Neuronal stem cell (in vitro differentiated cells): ENCODE measurements around the gene DNAJC24.

Source experiments
- DNase-seq: peaks from one replicate; pipeline ENCODE4 v3.0.0-alpha.2; 2013; ENCODE audit warnings: low spot score
- H2AFZ ChIP-seq: one replicate; pipeline ENCODE4 v1.6.1; 2013; ENCODE audit warnings: mild to moderate bottlenecking, low read length, inconsistent platforms
- H2AK5ac ChIP-seq: 2 replicates; pipeline ENCODE4 v1.6.1; 2013; ENCODE audit warnings: low read depth, mild to moderate bottlenecking, inconsistent platforms, low read length, moderate library complexity, mixed read lengths
- H2BK120ac ChIP-seq: 2 replicates; pipeline ENCODE4 v1.6.1; 2013; ENCODE audit warnings: low read depth, mild to moderate bottlenecking, inconsistent platforms, low read length, moderate library complexity, mixed read lengths
- H2BK12ac ChIP-seq: one replicate; pipeline ENCODE4 v1.6.1; 2013; ENCODE audit warnings: low read length, inconsistent platforms
- H2BK15ac ChIP-seq: 2 replicates; pipeline ENCODE4 v1.6.1; 2013; ENCODE audit warnings: mild to moderate bottlenecking, low read length, inconsistent platforms, mixed read lengths
- H2BK5ac ChIP-seq: one replicate; pipeline ENCODE4 v1.6.1; 2013; ENCODE audit warnings: inconsistent platforms, mild to moderate bottlenecking, low read length, moderate library complexity
- H3K14ac ChIP-seq: one replicate; pipeline ENCODE4 v1.6.1; 2013; ENCODE audit warnings: low read length, inconsistent platforms
- H3K18ac ChIP-seq: 2 replicates; pipeline ENCODE4 v1.6.1; 2013; ENCODE audit warnings: low read length, inconsistent platforms
- H3K23ac ChIP-seq: 2 replicates; pipeline ENCODE4 v1.6.1; 2013; ENCODE audit warnings: low read depth, mild to moderate bottlenecking, mixed read lengths, low read length, inconsistent platforms; ENCODE audit not compliant: poor library complexity
- H3K27ac ChIP-seq: replicated peaks from 3 replicates; pipeline ENCODE4 v1.5.1; 2013; ENCODE audit warnings: low read length, inconsistent platforms
- H3K27me3 ChIP-seq, 3 experiments: 2 replicates each; pipeline ENCODE4 v1.6.1; 2013; ENCODE audit warnings: low read length in 3 of 3, mild to moderate bottlenecking in 2 of 3, inconsistent platforms in 1 of 3, low read depth in 1 of 3, mixed read lengths in 1 of 3, moderate library complexity in 1 of 3; ENCODE audit not compliant: control insufficient read depth in 3 of 3, insufficient read depth in 3 of 3
- H3K36me3 ChIP-seq, 2 donors: replicated peaks in 1 of 2; 2 replicates each; pipeline ENCODE4 v1.6.1; 2013; ENCODE audit warnings: low read length in 2 of 2; ENCODE audit not compliant: control insufficient read depth in 2 of 2, insufficient read depth in 2 of 2
- H3K4ac ChIP-seq: 2 replicates; pipeline ENCODE4 v1.6.1; 2013; ENCODE audit warnings: inconsistent platforms, mild to moderate bottlenecking, low read length, moderate library complexity
- H3K4me1 ChIP-seq, 2 donors: 1 replicate in 1 of 2; 2 replicates in 1 of 2; pipeline ENCODE4 v1.6.1; 2013; ENCODE audit warnings: low read length in 2 of 2, low read depth in 1 of 2; ENCODE audit not compliant: control insufficient read depth in 2 of 2, insufficient read depth in 1 of 2
- H3K4me2 ChIP-seq: one replicate; pipeline ENCODE4 v1.6.1; 2013; ENCODE audit warnings: mild to moderate bottlenecking, low read length, inconsistent platforms; ENCODE audit not compliant: insufficient read depth, poor library complexity, severe bottlenecking
- H3K4me3 ChIP-seq, 2 donors: 2 replicates each; pipeline ENCODE4 v1.5.1; 2013; ENCODE audit warnings: low read length in 2 of 2, mild to moderate bottlenecking in 2 of 2, inconsistent platforms in 1 of 2, moderate library complexity in 1 of 2
- H3K79me1 ChIP-seq: one replicate; pipeline ENCODE4 v1.6.1; 2013; ENCODE audit warnings: low read depth, mild to moderate bottlenecking, inconsistent platforms, low read length, moderate library complexity
- H3K9ac ChIP-seq: one replicate; pipeline ENCODE4 v1.6.1; 2013; ENCODE audit warnings: mild to moderate bottlenecking, low read depth, low read length, inconsistent platforms; ENCODE audit not compliant: poor library complexity
- H3K9me3 ChIP-seq, 2 donors: replicated peaks in 1 of 2; 2 replicates each; pipeline versions ENCODE3 to v1.6.1; 2013; ENCODE audit warnings: low read length in 2 of 2, mild to moderate bottlenecking in 2 of 2, inconsistent platforms in 1 of 2, low read depth in 1 of 2, mixed read lengths in 1 of 2, moderate library complexity in 1 of 2; ENCODE audit not compliant: control insufficient read depth in 2 of 2, insufficient read depth in 1 of 2
- H4K8ac ChIP-seq: one replicate; pipeline ENCODE4 v1.6.1; 2013; ENCODE audit warnings: low read depth, mild to moderate bottlenecking, inconsistent platforms, low read length, moderate library complexity
- H4K91ac ChIP-seq: one replicate; pipeline ENCODE4 v1.6.1; 2013; ENCODE audit warnings: low read length, low read depth, mild to moderate bottlenecking, inconsistent platforms; ENCODE audit not compliant: poor library complexity
- WGBS, 2 donors: extraction: QIAGEN DNeasy Blood & Tissue Kit; methylation state at CpG; one replicate each; pipeline ENCODE4 v1.1.7; 2013; ENCODE audit warnings: missing lambda C conversion rate in 2 of 2, mixed read lengths in 1 of 2; ENCODE audit not compliant: insufficient read length in 2 of 2, insufficient replicate concordance in 1 of 2; ENCODE audit errors: extremely low coverage in 2 of 2; 5-methylcytosine and 5-hydroxymethylcytosine counted together

DNAJC24 gene

DNA sequence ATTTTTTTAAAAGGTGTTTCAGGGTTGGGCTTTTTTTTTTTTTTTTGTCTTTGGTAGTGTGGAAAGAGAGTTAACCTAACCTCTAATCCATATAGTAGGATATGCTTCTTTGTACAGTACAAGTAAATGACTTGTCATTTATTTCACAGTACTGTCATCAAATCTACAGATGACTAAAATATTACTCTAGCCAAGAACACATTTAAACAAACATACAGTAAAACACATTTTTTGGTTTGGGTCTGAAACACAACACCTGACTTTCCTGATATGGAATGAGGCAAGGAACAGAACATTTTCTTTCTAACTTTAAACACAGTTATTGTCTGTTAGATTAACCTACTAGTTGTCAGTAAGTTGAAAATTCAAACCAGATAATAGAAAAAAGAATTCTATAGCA lies 71.6 kb downstream of the DNAJC24 start:
- no peaks in the 10 kb centered on the region for H3K4me1 ChIP-seq
- no peak overlapping the region for H3K27ac ChIP-seq
- H3K36me3 ChIP-seq: peaks cover 0 to 10% of the 10 kb centered on the region in 2 donors
- H2BK15ac ChIP-seq: no peak overlapping the region
- no peaks in the 10 kb centered on the region for H3K27me3 ChIP-seq
- no peak overlapping the region for H4K8ac ChIP-seq
- H3K9me3 ChIP-seq: peaks cover 0 to 2% of the 10 kb centered on the region in 2 donors
- no peaks in the 10 kb centered on the region for H3K79me1 ChIP-seq
- H3K23ac ChIP-seq: no peak overlapping the region
- H3K9ac ChIP-seq: no peak overlapping the region
- no peak overlapping the region for H3K18ac ChIP-seq
- no peak for DNase-seq
- H4K91ac ChIP-seq: no peak overlapping the region
- H2AFZ ChIP-seq: no peak overlapping the region
- no peak overlapping the region for H2BK12ac ChIP-seq
- H3K4me3 ChIP-seq: no peak overlapping the region
- H2AK5ac ChIP-seq: no peak overlapping the region
- H2BK120ac ChIP-seq: no peak overlapping the region
- H3K4ac ChIP-seq: no peak overlapping the region
- no peak overlapping the region for H2BK5ac ChIP-seq
- H3K4me2 ChIP-seq: no peak overlapping the region
- no peak overlapping the region for H3K14ac ChIP-seq

DNA sequence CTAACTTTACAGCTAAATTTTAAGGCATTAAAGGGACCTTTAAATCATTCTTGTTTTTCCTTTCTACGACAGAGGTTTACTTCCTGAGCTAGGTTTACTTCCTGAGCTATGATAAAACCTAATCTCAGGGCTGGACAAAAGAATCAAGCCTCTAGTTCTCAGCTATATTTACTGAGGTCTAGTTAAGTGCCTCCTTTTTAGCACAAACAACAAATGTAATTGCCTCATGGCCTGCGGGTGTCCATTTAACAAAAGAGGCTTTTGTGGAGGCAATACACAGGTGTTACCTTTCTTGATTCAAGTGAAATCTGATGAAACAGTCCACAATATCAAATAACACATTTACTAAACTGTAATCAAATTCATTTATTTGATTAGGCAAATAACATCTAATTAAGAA lies 72.4 kb downstream of the DNAJC24 start:
- Histone ChIP-seq H3K79me1 (no peaks in the 10 kb centered on the region), H3K4me3 (no peak overlapping the region), H2BK5ac (no peak overlapping the region), H3K27ac (no peak overlapping the region), H3K4ac (no peak overlapping the region), H2AK5ac (no peak overlapping the region), H3K9ac (no peak overlapping the region), H2BK15ac (no peak overlapping the region), H2BK120ac (no peak overlapping the region), H2BK12ac (no peak overlapping the region), H3K36me3 (peaks cover 0 to 12% of the 10 kb centered on the region in 2 donors), H3K4me2 (no peak overlapping the region), H3K18ac (no peak overlapping the region), H4K8ac (no peak overlapping the region), H3K23ac (no peak overlapping the region), H4K91ac (no peak overlapping the region), H3K9me3 (peaks cover 0 to 2% of the 10 kb centered on the region in 2 donors), H3K27me3 (no peaks in the 10 kb centered on the region), H3K4me1 (no peaks in the 10 kb centered on the region), H2AFZ (no peak overlapping the region), H3K14ac (no peak overlapping the region)
- no CpG with 5 or more reads among the region's 2 CpGs for WGBS, 2 donors
- no peak for DNase-seq

DNA sequence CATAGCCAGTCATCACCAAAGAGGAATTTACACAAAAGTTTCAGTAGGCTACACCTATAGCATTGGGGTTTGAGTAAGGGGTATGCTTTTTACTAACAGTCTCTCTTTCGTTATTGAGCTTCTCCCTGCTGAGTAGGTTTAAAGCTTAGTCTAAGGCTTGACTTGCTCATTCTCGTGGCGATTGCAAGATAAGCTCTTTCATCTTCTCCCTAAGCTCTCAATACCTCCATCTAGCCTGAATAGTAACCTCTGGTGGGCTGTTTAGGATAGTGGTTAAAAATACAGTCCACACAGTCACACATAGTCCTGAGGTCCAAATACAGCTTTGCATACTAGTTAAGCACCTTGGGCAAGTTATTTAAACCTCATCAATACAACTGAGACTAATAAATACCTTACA lies 74.1 kb downstream of the DNAJC24 start:
- no peak overlapping the region for H3K14ac ChIP-seq
- H2AFZ ChIP-seq: no peak overlapping the region
- no peak overlapping the region for H4K91ac ChIP-seq
- no peak for DNase-seq
- H2BK5ac ChIP-seq: no peak overlapping the region
- no peak overlapping the region for H3K18ac ChIP-seq
- no peaks in the 10 kb centered on the region for H3K79me1 ChIP-seq
- no peak overlapping the region for H3K4ac ChIP-seq
- no peak overlapping the region for H4K8ac ChIP-seq
- H2BK12ac ChIP-seq: no peak overlapping the region
- H3K36me3 ChIP-seq: peaks cover 0 to 18% of the 10 kb centered on the region in 2 donors
- H3K27ac ChIP-seq: peak overlapping the region; percentile 4
- no peaks in the 10 kb centered on the region for H3K4me1 ChIP-seq
- no peak overlapping the region for H2BK120ac ChIP-seq
- H3K23ac ChIP-seq: no peak overlapping the region
- no peak overlapping the region for H2AK5ac ChIP-seq
- no peak overlapping the region for H3K9ac ChIP-seq
- WGBS, 2 donors: no CpG with 5 or more reads among the region's 3 CpGs
- H3K9me3 ChIP-seq: no peaks in the 10 kb centered on the region
- H3K27me3 ChIP-seq: no peaks in the 10 kb centered on the region
- H3K4me3 ChIP-seq: no peak overlapping the region
- H3K4me2 ChIP-seq: no peak overlapping the region
- no peak overlapping the region for H2BK15ac ChIP-seq

DNA sequence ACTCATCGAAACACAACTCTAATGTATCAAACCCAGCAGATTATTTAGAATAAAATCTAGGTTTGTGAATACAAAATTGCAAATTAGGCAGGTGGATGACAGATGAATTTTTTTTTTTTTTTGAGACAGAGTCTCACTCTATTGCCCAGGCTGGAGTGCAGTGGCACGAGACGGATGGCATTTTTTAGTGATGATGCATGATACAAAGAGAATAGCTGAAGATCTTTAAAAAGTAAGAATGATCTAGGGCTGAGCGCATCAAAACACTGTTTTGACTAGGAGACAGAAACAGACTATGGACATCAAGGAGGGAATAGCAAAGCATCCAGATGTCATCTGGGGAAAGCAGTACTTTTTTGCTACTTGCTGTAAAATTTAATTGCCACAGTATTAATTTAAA lies 76.0 kb downstream of the DNAJC24 start:
- no peaks in the 10 kb centered on the region for H3K4me1 ChIP-seq
- no peak overlapping the region for H3K4me3 ChIP-seq
- no peak overlapping the region for H4K91ac ChIP-seq
- H3K9ac ChIP-seq: no peak overlapping the region
- no peak for DNase-seq
- H2BK5ac ChIP-seq: no peak overlapping the region
- no peaks in the 10 kb centered on the region for H3K9me3 ChIP-seq
- peaks cover 0 to 20% of the 10 kb centered on the region in 2 donors for H3K36me3 ChIP-seq
- H3K4me2 ChIP-seq: no peak overlapping the region
- H3K27ac ChIP-seq: no peak overlapping the region
- H2AFZ ChIP-seq: no peak overlapping the region
- no peaks in the 10 kb centered on the region for H3K27me3 ChIP-seq
- H2BK15ac ChIP-seq: no peak overlapping the region
- no peak overlapping the region for H2AK5ac ChIP-seq
- no peak overlapping the region for H2BK12ac ChIP-seq
- H3K18ac ChIP-seq: no peak overlapping the region
- H3K23ac ChIP-seq: no peak overlapping the region
- no CpG with 5 or more reads among the region's 4 CpGs for WGBS, 2 donors
- no peak overlapping the region for H4K8ac ChIP-seq
- no peak overlapping the region for H3K4ac ChIP-seq
- H3K14ac ChIP-seq: no peak overlapping the region
- H3K79me1 ChIP-seq: no peaks in the 10 kb centered on the region
- no peak overlapping the region for H2BK120ac ChIP-seq
